HG02943 (cell line): ENCODE data around the gene BCL2L12.
"Not testable (repeated sequence)": the region's sequence is repeated elsewhere in the genome, so short reads cannot be mapped to it uniquely, and the experiment has no call there.

Experiments
- ATAC-seq: cut with Tn5 transposase; IDR thresholded peaks from one replicate; pipeline ENCODE4 v1.9.1; 2021; ENCODE audit warnings: mild to moderate bottlenecking, low read depth, moderate library complexity; ENCODE audit not compliant: unreplicated experiment

Gene BCL2L12, protein sequence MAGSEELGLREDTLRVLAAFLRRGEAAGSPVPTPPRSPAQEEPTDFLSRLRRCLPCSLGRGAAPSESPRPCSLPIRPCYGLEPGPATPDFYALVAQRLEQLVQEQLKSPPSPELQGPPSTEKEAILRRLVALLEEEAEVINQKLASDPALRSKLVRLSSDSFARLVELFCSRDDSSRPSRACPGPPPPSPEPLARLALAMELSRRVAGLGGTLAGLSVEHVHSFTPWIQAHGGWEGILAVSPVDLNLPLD

DNA sequence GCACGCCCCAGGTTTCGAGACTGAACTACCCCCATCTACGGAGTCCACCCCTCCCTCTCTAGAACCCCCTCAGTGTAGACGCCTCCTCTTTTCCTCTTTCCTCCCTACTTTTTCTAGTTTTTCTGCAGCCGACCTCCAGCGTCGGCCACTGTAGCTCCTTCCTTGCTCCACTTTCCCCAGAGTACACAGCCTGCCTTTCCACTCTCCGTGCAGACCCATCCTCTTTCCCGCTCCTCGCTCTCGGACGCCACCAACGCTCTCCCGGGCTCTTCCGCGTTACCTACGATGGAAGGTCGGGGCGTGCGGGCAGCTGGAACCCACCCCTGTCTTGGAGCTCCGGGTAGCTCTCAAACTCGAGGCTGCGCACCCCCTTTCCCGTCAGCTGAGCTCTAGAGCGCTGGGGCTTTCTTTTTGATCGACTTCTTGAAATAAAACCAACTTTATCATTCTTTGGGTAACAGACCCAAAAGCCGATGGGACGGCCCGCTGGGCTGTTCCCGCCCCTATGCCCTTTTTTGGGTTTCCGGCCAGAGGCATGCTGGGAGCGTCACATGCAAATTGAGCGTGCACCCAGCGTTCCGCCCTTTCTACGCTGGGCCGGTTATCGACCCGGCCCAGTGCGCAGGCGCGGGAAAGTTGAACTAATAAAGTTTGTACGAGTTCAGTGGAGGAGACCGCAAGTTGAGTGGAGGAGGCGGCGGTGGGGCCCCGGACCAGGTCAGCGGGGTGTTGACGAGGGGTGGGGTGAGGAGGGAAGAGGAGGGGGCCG is at the start of gene BCL2L12, which contains the start of gene IRF3:
TSS of gene BCL2L12 (plus strand) at position 583 of the 769 bp plus-strand sequence. CDS start 760 bp downstream, outside the sequence.
TSS of gene IRF3 (minus strand) at position 507 of the 769 bp plus-strand sequence. CDS start 1,019 bp downstream, outside the sequence.
- peak; percentile 79 for ATAC-seq

DNA sequence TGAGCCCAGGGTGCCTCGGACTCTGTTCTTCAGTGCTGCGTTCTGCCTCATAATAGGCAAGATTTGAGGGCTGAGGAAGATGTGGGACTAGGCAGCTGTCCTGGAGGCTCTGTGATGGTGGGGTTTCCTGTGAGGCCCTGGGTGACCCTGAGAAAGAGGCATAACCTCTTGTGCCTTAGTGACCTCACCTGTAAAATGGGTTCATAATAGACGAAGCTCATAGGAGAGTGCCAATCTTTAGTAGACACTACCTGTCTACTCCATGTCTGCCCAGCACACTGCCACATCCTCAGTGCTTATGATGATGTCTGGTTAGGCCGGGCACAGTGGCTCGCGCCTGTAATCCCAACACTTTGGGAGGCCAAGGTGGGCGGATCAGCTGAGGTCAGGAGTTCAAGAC is 49.2 kb upstream of the BCL2L12 start:
- ATAC-seq = no peak

DNA sequence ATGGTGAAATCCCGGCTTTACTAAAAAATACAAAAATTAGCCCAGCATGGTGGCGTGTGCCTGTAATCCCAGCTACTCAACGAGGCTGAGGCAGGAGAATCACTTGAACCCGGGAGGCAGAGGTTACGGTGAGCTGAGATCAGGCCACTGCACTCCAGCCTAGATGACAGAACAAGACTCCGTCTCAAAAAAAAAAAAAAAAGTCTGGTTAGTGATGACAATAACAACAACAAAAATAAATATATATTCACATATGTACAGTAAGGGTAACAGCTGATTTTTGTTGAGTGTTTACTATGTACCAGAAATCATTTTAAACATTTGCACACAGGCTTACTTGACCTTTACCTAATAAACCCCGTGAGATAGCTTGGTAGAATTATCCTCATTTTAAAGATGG is 48.8 kb upstream of the BCL2L12 start:
- ATAC-seq = no peak

DNA sequence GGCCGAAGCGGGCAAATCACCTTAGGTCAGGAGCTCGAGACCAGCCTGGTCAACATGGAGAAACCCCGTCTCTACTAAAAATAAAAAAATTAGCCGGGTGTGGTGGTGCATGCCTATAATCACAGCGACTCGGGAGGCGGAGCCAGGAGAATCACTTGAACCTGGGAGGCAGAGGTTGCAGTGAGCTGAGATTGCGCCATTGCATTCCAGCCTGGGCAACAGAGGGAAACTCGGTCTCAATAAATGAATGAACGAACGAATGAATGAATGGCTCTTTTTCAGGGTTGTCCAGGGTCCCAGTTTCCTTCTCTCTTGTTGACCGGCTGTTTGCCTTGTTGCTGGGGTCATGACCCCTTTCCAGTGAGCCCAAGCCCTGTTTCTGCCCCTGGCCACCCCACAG is 47.9 kb upstream of the BCL2L12 start:
- not testable (repeated sequence) for ATAC-seq

DNA sequence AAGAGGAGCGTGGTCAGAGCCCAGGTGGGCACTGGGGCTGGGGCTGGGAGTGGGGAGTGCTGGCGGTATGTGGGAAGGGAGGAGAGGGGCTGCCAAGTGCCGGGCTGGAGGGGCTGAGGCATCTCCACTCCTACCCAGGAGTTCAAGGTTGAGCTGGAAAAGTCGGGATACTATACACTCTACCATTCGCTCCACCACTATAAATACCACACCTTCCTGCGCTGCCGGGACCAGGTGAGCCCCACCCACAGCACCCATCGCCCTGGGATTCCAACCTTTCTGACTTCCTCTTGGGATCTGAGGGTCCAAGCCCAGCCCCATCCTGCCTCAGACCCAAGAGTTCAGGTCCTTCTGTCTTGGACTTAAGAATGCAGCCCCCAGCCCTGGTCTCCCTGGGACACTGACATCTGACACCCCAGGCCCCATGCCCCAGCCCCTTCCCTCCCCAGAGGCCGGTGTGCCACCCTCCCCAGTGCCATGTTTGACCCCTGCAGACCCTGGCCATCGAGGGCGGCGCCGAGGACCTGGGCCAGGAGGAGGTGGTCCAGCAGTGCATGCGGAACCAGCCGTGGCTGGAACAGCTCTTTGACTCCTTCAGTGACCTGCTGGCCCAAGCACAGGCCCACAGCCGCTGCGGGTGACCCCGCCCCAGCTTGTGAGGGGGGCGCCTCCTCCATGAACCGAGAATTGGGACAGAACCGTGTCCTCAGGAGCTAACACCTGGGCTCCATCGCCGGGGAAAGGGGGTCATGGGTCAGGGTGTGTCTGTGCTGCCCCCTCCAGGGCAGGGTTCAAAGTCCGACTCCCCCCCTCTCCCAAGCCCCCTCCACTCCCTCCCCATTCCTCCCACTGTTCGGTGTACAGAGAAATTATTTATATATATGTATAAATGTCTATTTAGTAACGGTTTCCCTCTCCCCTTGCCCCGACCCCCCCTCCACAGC is 40.5 kb upstream of the BCL2L12 start:
- no peak for ATAC-seq

DNA sequence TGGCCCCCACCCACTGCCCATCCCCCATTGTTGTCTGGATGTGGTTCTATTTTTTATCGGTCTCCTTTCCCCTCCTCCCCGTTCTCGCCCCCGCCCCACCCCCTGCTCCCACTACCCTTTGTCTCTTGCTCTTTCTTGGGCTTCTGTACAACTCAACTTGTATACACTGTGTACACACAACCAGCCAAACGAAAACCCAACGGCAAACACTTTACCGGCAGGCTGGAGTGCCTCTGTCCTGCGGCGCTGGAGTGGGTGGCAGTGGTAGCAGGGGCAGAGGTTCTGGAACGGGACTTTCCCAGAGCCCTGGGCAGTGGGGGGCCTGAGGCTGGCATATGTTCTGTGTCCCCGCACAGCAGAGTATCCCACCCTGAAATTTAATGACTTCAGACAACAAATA is 39.5 kb upstream of the BCL2L12 start:
- no peak for ATAC-seq

DNA sequence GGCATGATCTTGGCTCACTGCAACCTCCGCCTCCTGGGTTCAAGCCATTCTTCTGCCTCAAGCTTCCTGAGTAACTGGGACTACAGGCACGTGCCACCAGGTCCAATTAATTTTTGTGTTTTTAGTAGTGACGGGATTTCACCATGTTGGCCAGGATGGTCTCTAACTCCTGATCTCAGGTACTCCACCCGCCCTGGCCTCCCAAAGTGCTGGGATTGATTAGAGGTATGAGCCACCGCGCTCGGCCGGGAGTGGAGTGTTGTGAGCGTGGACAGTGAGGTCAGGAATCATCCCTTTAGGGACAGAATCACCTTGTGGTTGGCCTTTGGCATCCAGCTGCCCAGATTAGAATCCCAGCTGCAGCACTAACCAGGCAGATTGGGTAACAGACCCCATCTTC is 36.1 kb upstream of the BCL2L12 start:
- no peak for ATAC-seq

DNA sequence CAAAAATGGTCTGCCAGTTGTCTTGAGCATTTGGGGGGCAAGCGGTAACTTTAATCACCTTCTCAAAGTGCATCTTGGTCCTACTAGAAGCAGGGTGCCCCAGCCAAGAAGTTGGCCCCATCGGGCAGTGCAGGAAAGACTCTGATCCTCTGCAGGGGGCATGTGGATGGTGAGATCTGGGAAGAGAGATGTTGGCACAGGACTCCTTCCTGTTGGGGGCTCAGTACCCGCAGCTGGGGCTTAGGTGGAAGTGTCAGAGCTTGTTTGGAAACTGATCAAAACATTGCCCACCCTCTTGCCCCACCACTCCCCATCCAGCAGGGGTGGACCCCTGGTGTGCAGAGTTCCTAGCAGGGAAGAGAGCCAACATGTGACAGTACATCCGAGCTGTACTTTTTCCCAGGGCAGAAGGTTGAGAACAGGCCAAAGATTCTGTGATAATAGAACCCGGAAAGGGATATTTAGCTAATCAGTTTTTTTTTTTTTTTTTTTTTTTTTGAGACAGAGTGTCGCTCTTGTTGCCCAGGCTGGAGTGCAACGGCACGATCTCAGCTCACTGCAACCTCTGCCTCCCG is 34.6 kb upstream of the BCL2L12 start:
- no peak for ATAC-seq

DNA sequence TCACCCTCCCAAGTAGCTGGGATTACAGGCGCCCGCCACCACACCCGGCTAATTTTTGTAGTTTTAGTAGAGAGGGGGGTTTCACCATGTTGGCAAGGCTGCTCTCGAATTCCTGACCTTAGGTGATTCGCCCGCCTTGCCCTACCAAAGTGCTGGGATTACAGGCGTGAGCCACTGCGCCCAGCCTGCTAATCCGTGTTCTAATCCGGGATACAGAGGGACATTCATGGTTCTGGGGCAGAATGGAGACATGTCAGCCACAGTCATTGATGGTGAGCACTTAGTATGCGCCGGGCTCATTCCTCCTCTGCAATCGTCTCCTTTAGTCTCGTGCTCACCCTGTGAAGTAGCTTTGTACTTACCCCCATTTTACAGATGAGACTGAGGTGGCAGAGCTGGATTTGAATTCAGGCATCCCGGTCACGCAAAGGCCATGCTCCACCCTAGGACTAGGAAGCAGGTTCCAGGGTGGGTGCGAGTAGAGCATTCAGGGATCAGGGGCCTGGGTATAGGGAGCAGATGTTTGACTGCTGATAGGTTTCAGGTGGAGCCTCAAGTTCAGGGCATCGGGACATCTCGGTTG is 34.0 kb upstream of the BCL2L12 start:
- ATAC-seq = no peak

DNA sequence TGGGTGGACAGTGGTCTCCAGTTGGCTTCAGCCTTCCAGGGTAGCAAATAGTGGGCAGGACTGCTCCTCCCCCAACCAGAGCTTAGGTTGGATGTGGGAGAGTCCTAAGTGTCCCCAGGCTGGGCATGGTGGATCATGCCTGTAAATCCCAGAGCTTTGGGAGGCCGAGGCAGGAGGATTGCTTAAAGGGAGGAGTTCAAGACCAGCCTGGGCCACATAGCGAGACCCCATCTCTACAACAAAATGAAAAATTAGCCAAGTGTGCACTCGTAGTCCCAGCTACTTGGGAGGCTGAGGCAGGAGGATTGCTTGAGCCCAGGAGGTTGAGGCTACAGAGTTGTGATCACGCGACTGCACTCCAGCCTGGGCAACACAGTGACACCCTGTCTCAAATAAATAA is 33.2 kb upstream of the BCL2L12 start:
- ATAC-seq = no peak

DNA sequence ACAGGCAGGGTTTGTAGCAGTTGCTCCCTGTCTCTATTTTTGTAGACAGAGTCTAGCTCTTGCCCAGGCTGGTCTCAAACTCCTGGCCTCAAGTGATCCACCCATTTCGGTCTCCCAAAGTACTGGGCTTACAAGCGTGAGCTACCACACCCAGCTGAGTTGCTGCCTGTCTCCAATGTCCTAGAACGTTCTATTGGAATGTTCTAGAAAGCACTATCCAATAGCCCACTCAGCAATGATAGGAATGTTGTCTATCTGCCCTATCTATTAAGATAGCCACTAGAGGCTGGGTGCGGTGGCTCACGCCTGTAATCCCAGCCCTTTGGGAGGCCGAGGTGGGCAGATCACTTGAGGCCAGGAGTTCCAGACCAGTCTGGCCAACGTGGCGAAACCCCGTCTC is 32.5 kb upstream of the BCL2L12 start:
- not testable (repeated sequence) for ATAC-seq

DNA sequence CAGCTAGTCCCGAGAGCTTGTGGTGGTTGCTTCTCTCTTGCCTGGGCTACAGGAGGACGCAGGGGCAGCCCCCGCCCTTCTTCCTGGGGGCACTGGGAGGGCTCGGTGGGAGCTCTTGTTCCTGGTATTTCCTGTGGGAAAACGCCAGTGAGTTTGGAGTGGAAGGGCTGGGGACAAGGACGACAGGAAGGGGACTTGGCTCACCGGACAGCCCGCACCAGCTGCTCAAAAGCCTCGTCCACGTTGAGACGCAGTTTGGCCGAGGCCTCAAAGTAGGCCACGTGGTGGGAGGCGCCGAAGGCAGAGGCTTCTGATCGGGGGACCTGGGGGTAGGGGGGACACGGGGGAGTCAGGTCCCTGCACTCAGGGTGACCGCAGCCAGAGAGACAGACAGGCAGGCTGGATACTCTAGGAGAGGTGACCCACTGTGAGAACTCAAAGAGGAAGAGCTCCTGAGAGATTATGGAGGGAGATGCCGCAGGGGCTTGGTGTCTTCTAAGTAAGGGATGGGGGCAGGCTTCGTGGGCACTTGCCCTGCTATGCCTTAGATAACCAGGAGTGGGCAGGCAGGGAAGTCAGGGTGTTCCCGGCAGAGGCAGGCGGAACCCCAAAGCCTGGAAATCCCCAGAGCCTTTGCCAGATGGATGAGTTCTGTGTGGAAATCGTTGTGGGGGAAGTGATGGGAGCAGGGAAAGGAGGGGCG is 30.1 kb upstream of the BCL2L12 start:
- no peak for ATAC-seq

DNA sequence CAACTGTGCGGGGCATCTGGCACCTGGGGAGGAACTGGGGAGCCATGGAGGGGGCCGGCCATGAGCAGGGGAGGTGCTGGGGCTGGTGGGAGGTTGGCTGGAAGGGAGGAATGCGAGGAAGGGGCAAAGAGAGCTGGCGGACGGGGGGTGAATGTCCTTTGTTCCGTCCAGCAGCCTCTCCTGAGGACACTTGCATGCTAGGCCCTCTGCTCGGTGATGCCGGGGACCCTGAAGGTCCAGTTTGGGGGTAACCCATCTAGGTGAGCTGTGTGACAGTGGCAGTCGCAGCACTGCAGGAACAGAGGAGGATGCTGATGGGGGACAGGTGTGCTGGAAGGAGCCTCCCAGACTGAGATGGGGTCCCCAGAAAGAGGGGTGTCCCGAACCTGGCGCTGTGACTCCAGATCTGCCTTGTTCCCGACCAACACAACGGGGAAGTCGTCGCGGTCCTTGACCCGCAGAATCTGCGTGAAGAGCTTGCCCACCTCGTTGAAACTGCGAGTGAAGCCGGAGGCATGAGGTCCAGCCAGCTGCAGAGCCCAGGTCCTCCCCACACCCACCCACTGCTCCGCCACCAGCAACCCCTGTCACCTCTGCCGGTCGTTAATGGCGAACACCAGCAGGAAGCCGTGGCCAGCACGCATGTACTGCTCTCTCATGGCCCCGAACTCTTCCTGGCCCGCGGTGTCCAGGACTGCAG is 29.4 kb upstream of the BCL2L12 start:
- ATAC-seq = no peak

DNA sequence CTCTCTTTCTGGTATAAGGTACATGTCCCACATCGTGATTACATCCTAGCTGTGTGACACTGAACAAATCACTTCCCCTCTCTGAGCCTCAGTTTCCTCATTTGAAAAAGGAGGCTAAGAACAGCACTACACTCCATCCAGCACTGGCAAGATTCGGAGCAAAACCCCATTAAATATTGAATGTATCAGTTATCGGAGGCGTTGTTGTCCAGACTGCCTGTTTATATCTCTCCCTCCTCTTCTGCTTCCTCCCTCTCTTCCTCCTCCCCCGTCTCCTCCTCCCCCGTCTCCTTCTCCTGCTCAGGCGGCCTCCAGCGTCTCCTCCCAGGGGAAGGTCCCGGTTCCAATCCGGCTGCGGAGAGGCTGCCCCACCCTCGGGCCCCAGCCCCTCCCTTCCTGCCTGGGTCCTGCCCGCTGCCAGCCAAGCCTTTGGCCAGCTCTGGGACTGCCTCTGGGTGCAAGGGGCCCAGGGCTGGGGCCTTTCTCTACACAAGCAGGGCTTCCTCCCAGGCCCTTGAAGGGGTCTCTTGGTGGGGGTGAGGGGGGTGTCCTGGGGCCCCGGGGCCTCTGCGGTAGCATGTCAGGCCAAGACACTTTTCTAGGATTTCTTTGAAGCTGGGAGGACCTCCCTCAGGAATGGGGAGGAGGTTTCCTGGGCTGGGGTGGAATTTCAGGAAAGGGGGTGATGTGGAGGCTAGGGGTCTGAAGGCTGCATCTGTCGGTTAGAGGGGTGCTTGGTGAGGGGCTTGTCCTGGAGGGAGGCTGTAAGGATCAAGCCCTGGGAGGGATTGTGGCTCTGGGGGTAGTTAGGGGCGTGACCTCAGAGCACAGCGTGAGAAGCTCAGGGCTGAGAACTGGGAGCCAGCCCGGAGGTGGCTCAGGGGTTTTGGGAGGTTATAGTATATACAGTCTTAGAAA is 27.7 kb upstream of the BCL2L12 start:
- no peak for ATAC-seq

DNA sequence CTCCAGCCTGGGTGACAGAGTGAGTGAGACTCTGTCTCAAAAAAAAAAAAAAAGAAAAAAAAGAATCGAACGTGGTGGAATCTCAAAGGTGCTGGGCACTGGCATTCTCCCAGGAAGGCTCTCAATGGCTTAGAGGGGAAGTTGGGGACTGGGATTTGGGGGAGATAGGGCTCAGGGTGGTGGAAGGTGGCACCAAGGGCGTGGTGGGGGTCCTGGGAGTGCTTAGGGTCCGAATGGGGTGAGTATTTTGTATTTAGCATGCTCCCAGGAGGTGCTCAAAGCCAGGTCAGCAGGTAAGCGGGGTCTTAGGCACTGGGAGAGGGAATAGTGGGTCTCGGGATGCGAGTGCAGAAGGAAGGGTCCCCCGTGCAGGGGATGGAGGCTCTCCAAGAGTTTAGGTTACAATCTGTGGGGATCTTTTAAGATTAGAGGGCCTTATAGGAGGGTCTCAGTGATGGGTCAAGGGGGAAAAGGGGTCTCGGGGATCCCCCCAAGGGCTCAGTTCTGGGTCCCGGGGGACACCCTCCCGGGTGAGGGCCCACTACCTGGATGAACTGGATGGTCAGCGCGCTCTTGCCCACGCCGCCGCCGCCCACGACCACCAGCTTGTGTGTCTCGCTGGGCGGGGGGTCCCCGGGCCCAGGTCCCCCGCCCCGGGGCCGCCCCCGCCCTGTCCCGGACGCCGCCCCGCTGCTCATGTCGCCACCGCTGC is 26.2 kb upstream of the BCL2L12 start:
- ATAC-seq = no peak

DNA sequence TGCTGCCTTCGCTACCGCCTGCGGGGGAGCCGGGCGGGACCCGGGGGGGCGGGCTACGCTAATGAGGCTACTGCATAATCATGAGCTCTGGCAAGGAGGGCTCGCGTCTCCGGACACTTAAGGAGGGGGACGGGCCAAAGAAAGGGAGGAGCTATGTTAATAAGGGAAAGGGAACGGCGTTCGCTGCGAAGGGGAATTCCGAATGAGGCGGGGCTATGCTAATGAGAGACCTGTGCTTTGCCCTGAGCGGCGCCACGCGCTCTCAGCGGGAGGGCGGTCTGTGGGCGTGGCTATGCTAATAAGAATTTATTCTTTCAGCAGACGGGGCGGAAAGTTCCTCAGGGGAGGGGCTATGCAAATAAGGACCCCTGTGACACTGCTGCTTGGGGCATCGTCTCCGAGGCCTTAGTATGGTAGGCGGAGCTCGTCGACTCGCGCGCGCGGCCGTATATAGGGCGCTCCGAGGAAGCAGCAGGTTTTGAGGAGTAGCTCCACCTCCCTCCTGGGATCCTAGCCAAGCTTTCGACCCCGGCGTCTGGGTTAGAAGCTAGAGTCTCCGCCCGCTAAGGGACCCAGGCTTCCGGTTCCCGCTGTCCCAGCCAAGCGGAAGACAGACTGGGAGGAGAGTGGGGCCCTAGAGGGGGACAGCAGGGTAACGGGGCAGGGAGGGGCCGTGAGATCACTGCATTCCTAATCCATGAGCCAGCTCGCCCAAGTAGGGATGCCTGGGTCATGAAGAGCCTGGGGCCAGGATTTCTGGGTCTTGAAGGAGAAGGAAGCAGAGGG is 25.4 kb upstream of the BCL2L12 start, which contains the start of gene RRAS:
TSS of gene RRAS (minus strand) at position 31 of the 786 bp plus-strand sequence. CDS start 45 bp downstream, outside the sequence.
- peak; percentile 65 for ATAC-seq
